H1 (cell line): ENCODE data around the gene GRB7. TPM values are rescaled to one million over a fixed set of nuclear protein-coding genes. Genes with fewer than 3 reads are reported as not detected.

Experiments used
- CTCF ChIA-PET: fragments of 300-600 bp; sonication (Branson Sonifier 250); formaldehyde crosslinking; loops from one replicate; lab custom pipeline; 2021; ENCODE audit not compliant: partially characterized antibody; lab: Charles Lee
- POLR2A ChIA-PET: fragments of 300-600 bp; sonication (Branson Sonifier 250); formaldehyde crosslinking; loops from one replicate; lab custom pipeline; 2021; ENCODE audit warnings: inconsistent platforms; ENCODE audit not compliant: partially characterized antibody; lab: Charles Lee
- DNase-seq, 2 experiments: peaks; one replicate each; pipeline versions ENCODE4 v3.0.0 to v3.0.0-alpha.2; 2010 to 2022; ENCODE audit warnings: low spot score in 2 of 2, low read depth in 1 of 2, mixed read lengths in 1 of 2
- FAIRE-seq: peaks from 2 replicates; lab custom pipeline; 2011; peaks lifted over from hg19 to GRCh38; lab: Jason Lieb, UNC
- H2AFZ ChIP-seq: 2 replicates; pipeline ENCODE4 v1.8.1; 2012; ENCODE audit warnings: low read length, inconsistent platforms
- H2AK5ac ChIP-seq: 2 replicates; pipeline ENCODE4 v1.6.1; 2013; ENCODE audit warnings: low read depth, low read length
- H2BK120ac ChIP-seq: replicated peaks from 2 replicates; pipeline ENCODE3; 2013; ENCODE audit warnings: low read depth, low read length, inconsistent platforms
- H2BK12ac ChIP-seq: 2 replicates; pipeline ENCODE4 v1.6.1; 2013; ENCODE audit warnings: low read depth, low read length
- H2BK15ac ChIP-seq: 2 replicates; pipeline ENCODE4 v1.6.1; 2013; ENCODE audit warnings: low read length
- H2BK20ac ChIP-seq: 2 replicates; pipeline ENCODE4 v1.6.1; 2013; ENCODE audit warnings: low read length
- H2BK5ac ChIP-seq: 2 replicates; pipeline ENCODE4 v1.6.1; 2013; ENCODE audit warnings: low read depth, low read length
- H3K14ac ChIP-seq: 2 replicates; pipeline ENCODE4 v1.6.1; 2013; ENCODE audit warnings: inconsistent platforms; ENCODE audit not compliant: insufficient read length
- H3K18ac ChIP-seq: 2 replicates; pipeline ENCODE4 v1.6.1; 2013; ENCODE audit warnings: low read length; ENCODE audit errors: extremely low read depth
- H3K23ac ChIP-seq: 2 replicates; pipeline ENCODE4 v1.6.1; 2013; ENCODE audit warnings: inconsistent platforms; ENCODE audit not compliant: insufficient read length
- H3K23me2 ChIP-seq: 2 replicates; pipeline ENCODE4 v1.6.1; 2013; ENCODE audit warnings: low read depth, low read length
- H3K27ac ChIP-seq: 2 replicates; pipeline ENCODE4 v1.6.1; 2011; ENCODE audit warnings: low read depth, low read length, inconsistent platforms
- H3K27me3 ChIP-seq, 4 experiments: replicated peaks in 1 of 4; 1 replicate in 1 of 4; 2 replicates in 3 of 4; pipeline versions ENCODE4 v1.6.1 to v1.8.1; 2011 to 2013; ENCODE audit warnings: low read length in 3 of 4, mild to moderate bottlenecking in 3 of 4, inconsistent platforms in 2 of 4, mixed read lengths in 2 of 4, moderate library complexity in 1 of 4; ENCODE audit not compliant: control insufficient read depth in 3 of 4, insufficient read depth in 3 of 4; ENCODE audit errors: extremely low read depth in 1 of 4
- H3K36me3 ChIP-seq, 4 experiments: 2 replicates each; pipeline versions ENCODE4 v1.6.1 to v1.8.1; 2011 to 2013; ENCODE audit warnings: mild to moderate bottlenecking in 4 of 4, low read length in 3 of 4, moderate library complexity in 2 of 4, control low read depth in 1 of 4, inconsistent platforms in 1 of 4; ENCODE audit not compliant: insufficient read depth in 4 of 4, control insufficient read depth in 2 of 4
- H3K4ac ChIP-seq: replicated peaks from 2 replicates; pipeline ENCODE3; 2013; ENCODE audit warnings: low read length, low read depth, mixed read lengths, inconsistent platforms; ENCODE audit not compliant: insufficient read length
- H3K4me1 ChIP-seq, 4 experiments: replicated peaks in 1 of 4; 1 replicate in 1 of 4; 2 replicates in 3 of 4; pipeline versions ENCODE4 v1.6.1 to v1.8.1; 2011 to 2013; ENCODE audit warnings: low read length in 3 of 4, inconsistent platforms in 2 of 4, mixed read lengths in 1 of 4; ENCODE audit not compliant: insufficient read depth in 4 of 4, control insufficient read depth in 3 of 4
- H3K4me2 ChIP-seq, 2 experiments: 2 replicates each; pipeline versions ENCODE4 v1.6.1 to v1.8.1; 2011 to 2013; ENCODE audit warnings: low read depth in 2 of 2, low read length in 2 of 2, control low read depth in 1 of 2, inconsistent platforms in 1 of 2, mild to moderate bottlenecking in 1 of 2; ENCODE audit not compliant: insufficient read depth in 1 of 2
- H3K4me3 ChIP-seq, 4 experiments: fragments of 200-600, 300-600 bp in 1 of 4; sonication (generic), shearing (Covaris generic), sonication (Bioruptor Twin) in 1 of 4; 2 replicates each; pipeline versions ENCODE4 v1.5.1 to v1.8.1; 2011 to 2016; ENCODE audit warnings: low read length in 4 of 4, low read depth in 3 of 4, control low read depth in 2 of 4, inconsistent platforms in 2 of 4, mild to moderate bottlenecking in 2 of 4, mixed read lengths in 1 of 4, moderate library complexity in 1 of 4; ENCODE audit not compliant: insufficient read depth in 2 of 4; ENCODE audit errors: extremely low read depth in 1 of 4
- H3K56ac ChIP-seq: replicated peaks from 2 replicates; pipeline ENCODE3; 2013; ENCODE audit warnings: low read depth, mild to moderate bottlenecking, mixed read lengths, low read length, inconsistent platforms; ENCODE audit not compliant: insufficient read length
- H3K79me1 ChIP-seq: 2 replicates; pipeline ENCODE4 v1.6.1; 2013; ENCODE audit warnings: low read depth, low read length, control low read depth
- H3K79me2 ChIP-seq, 2 experiments: 2 replicates each; pipeline versions ENCODE4 v1.6.1 to v1.8.1; 2012 to 2013; ENCODE audit warnings: low read length in 2 of 2, mild to moderate bottlenecking in 2 of 2, inconsistent platforms in 1 of 2; ENCODE audit not compliant: insufficient read depth in 2 of 2, control insufficient read depth in 1 of 2
- H3K9ac ChIP-seq, 4 experiments: replicated peaks in 1 of 4; 1 replicate in 1 of 4; 2 replicates in 3 of 4; pipeline versions ENCODE4 v1.6.1 to v1.8.1; 2011 to 2013; ENCODE audit warnings: low read depth in 3 of 4, low read length in 3 of 4, control low read depth in 2 of 4, mild to moderate bottlenecking in 2 of 4, moderate library complexity in 2 of 4, inconsistent platforms in 1 of 4; ENCODE audit errors: extremely low read depth in 1 of 4
- H3K9me3 ChIP-seq, 2 experiments: 2 replicates each; pipeline versions ENCODE4 v1.6.1 to v1.8.1; 2012 to 2013; ENCODE audit warnings: mild to moderate bottlenecking in 2 of 2, moderate library complexity in 2 of 2, control low read depth in 1 of 2, inconsistent platforms in 1 of 2, low read depth in 1 of 2, low read length in 1 of 2, mixed read lengths in 1 of 2; ENCODE audit not compliant: insufficient read depth in 2 of 2
- H4K20me1 ChIP-seq, 2 experiments: replicated peaks in 1 of 2; 2 replicates each; pipeline versions ENCODE3 to v1.8.1; 2011 to 2013; ENCODE audit warnings: inconsistent platforms in 2 of 2, low read length in 2 of 2, mild to moderate bottlenecking in 1 of 2; ENCODE audit not compliant: insufficient read depth in 2 of 2, control insufficient read depth in 1 of 2
- H4K5ac ChIP-seq: 2 replicates; pipeline ENCODE4 v1.6.1; 2013; ENCODE audit warnings: low read length, low read depth, mixed read lengths, inconsistent platforms; ENCODE audit not compliant: insufficient read length
- H4K8ac ChIP-seq: 2 replicates; pipeline ENCODE4 v1.8.0; 2013; ENCODE audit warnings: mild to moderate bottlenecking, moderate library complexity, low read length, inconsistent platforms; ENCODE audit not compliant: insufficient read depth; ENCODE audit errors: extremely low read depth
- H4K91ac ChIP-seq: replicated peaks from 2 replicates; pipeline ENCODE3; 2013; ENCODE audit warnings: low read length, mixed read lengths, inconsistent platforms; ENCODE audit not compliant: insufficient read length
- ASH2L ChIP-seq: fragments of 200-600, 300-600 bp; sonication (generic); IDR thresholded peaks from one replicate; pipeline ENCODE4 v1.7.1; 2017; ENCODE audit warnings: low read length
- CHD2 ChIP-seq: IDR thresholded peaks from 2 replicates; pipeline ENCODE4 v1.6.1; 2012; ENCODE audit warnings: low read length, improper control_type of control experiment
- E2F6 ChIP-seq: IDR thresholded peaks from 2 replicates; pipeline ENCODE4 v1.6.1; 2012; ENCODE audit warnings: inconsistent platforms
- EGR1 ChIP-seq: IDR thresholded peaks from 2 replicates; pipeline ENCODE4 v1.6.1; 2011; ENCODE audit warnings: low read depth, low read length, borderline replicate concordance
- FOSL1 ChIP-seq: IDR thresholded peaks from 2 replicates; pipeline ENCODE4 v1.6.1; 2011; ENCODE audit warnings: mild to moderate bottlenecking, low read depth, low read length, moderate library complexity; ENCODE audit not compliant: insufficient read depth
- GABPA ChIP-seq: IDR thresholded peaks from 2 replicates; pipeline ENCODE4 v1.6.1; 2011; ENCODE audit warnings: mild to moderate bottlenecking, low read length, moderate library complexity, borderline replicate concordance; ENCODE audit not compliant: insufficient read depth
- GTF2F1 ChIP-seq: IDR thresholded peaks from 2 replicates; pipeline ENCODE4 v1.6.1; 2012; ENCODE audit warnings: low read depth, low read length, improper control_type of control experiment, borderline replicate concordance
- MAX ChIP-seq: IDR thresholded peaks from 2 replicates; pipeline ENCODE4 v1.6.1; 2012; ENCODE audit warnings: inconsistent platforms
- SIN3A ChIP-seq, 2 experiments: IDR thresholded peaks in 1 of 2; conservative IDR thresholded peaks in 1 of 2; 2 replicates each; pipeline ENCODE4 v1.6.1; 2011 to 2012; ENCODE audit warnings: low read length in 2 of 2, improper control_type of control experiment in 1 of 2, low read depth in 1 of 2, mild to moderate bottlenecking in 1 of 2
- SP2 ChIP-seq: IDR thresholded peaks from 2 replicates; pipeline ENCODE4 v1.6.1; 2012; ENCODE audit warnings: mild to moderate bottlenecking, low read length, inconsistent platforms
- TEAD4 ChIP-seq: IDR thresholded peaks from 2 replicates; pipeline ENCODE4 v1.6.1; 2012; ENCODE audit warnings: low read depth, low read length, inconsistent platforms, mixed read lengths
- WGBS, 2 experiments: shearing (Covaris generic) in 1 of 2; methylation state at CpG; one replicate each; pipeline versions ENCODE4 v1.1.6 to v1.1.7; 2013 to 2015; ENCODE audit warnings: low lambda C conversion rate in 2 of 2, mixed read lengths in 2 of 2, inconsistent platforms in 1 of 2, low coverage in 1 of 2, missing lambda C conversion rate in 1 of 2; ENCODE audit not compliant: insufficient replicate concordance in 2 of 2, insufficient coverage in 1 of 2, insufficient read length in 1 of 2; ENCODE audit errors: extremely low coverage in 1 of 2, missing lambda C conversion rate in 1 of 2; 5-methylcytosine and 5-hydroxymethylcytosine counted together
- polyA plus RNA-seq, 7 experiments: library from polyadenylated mRNA; depleted of rRNA in 3 of 7; stranded (reverse) in 5 of 7; unstranded in 2 of 7; fragments of >200 nt in 5 of 7; fragments of 200-250 nt in 2 of 7; gene quantifications; 1 replicate in 5 of 7; 2 replicates in 1 of 7; 4 replicates in 1 of 7; pipeline versions ENCODE4 v1.2.1 to v1.2.3, GENCODE V29; 2011 to 2013; ENCODE audit warnings: missing spikeins in 2 of 7, mixed read lengths in 2 of 7
- total RNA-seq: library from RNA; stranded (reverse); fragmentation: NEBNext Ultra II Directional; extraction: Animal tissue kit (Norgen Biotek cat#: 25700); gene quantifications from 2 replicates; pipeline ENCODE4 v1.2.1, GENCODE V29; 2021

The GRB7 gene
- total and polyA plus RNA-seq, 2 of the 8 experiments (the other 6 are each of a cell fraction or from before 2014, with no cell fraction given) = 32.2 to 41.5 TPM

GRCh38 chr17:39744075-39744835 lies 6.5 kb downstream of the GRB7 start:
- Histone ChIP-seq H3K9me3 (no peaks in the 10 kb centered on the region), H3K36me3 (peaks cover 4 to 40% (median 31%) of the 10 kb centered on the region in 4 experiments; a peak in 6 of 8 replicates), H3K9ac (no peak overlapping the region), H2BK15ac (no peak overlapping the region), H3K79me1 (peaks cover 9% of the 10 kb centered on the region), H3K4me1 (peaks cover 5 to 22% (median 19%) of the 10 kb centered on the region in 4 experiments), H3K4ac (no peak overlapping the region), H2BK120ac (no peak overlapping the region), H3K14ac (no peak overlapping the region), H3K23ac (no peak overlapping the region), H3K4me2 (no peak overlapping the region), H2BK5ac (peak overlapping the region; percentile 80; the same call in 1 of the 2 replicates), H3K27ac (no peak overlapping the region), H3K23me2 (peaks cover 12% of the 10 kb centered on the region), H3K4me3 (no peak overlapping the region), H2BK20ac (no peak overlapping the region), H2AFZ (no peak overlapping the region), H3K56ac (no peak overlapping the region), H2AK5ac (no peak overlapping the region), H3K79me2 (peaks cover 0 to 16% of the 10 kb centered on the region in 2 experiments; a peak in 2 of 4 replicates), H2BK12ac (no peak overlapping the region), H4K91ac (no peak overlapping the region), H3K18ac (no peak overlapping the region; the same call in 1 of the 2 replicates), H3K27me3 (no peaks in the 10 kb centered on the region), H4K5ac (no peak overlapping the region), H4K20me1 (no peaks in the 10 kb centered on the region), H4K8ac (no peak overlapping the region)
- ChIA-PET CTCF (interaction anchor here (0.7 to 2.0 kb wide), 4 partner anchors 15 to 123 kb away, joined by 4 to 5 read pairs (median 4); no protein-coding TSS in a partner anchor), POLR2A (interaction anchor here (1.0 to 1.7 kb wide), 4 partner anchors 9 to 73 kb away, joined by 3 to 4 read pairs (median 4); partner anchors contain the start of gene MIEN1)
- 96% methylated on average over 16 of the region's 16 CpGs; no CpG with 5 or more reads in 1 of the 2 experiments for WGBS, 2 experiments
- FAIRE-seq (no peak), DNase-seq (no peak)
- TF ChIP-seq E2F6 = no peak
- no peak for TF ChIP-seq ASH2L
- TF ChIP-seq GTF2F1 = no peak
- no peak for TF ChIP-seq MAX
- no peak for TF ChIP-seq TEAD4
- no peak for TF ChIP-seq FOSL1
- TF ChIP-seq SP2 = no peak
- no peak for TF ChIP-seq SIN3A (conservative IDR thresholded peaks at IDR 0.05 in 1 of 2, IDR thresholded peaks at IDR 0.05 in 1 of 2; ENCODE audit: low read depth in 1 of 2, low read length in 2 of 2)
- TF ChIP-seq EGR1 = no peak
- TF ChIP-seq GABPA = no peak
- no peak for TF ChIP-seq CHD2
